ENCODE measurements around the gene RYR1. TPM values are rescaled to one million over a fixed set of nuclear protein-coding genes. Genes with fewer than 3 reads are reported as not detected.

Gene RYR1
- total RNA-seq, 1 donor from 2014 or later, result 0.65 TPM

- H3K4me1 Mint-ChIP-seq (ENCODE audit: low read depth), result no peaks in the 10 kb centered on the region
- TF ChIP-seq CTCF (IDR thresholded peaks at IDR 0.05; ENCODE audit: unreplicated experiment), result no peak
- no peak overlapping the region for H3K4me3 Mint-ChIP-seq (ENCODE audit: low read depth)
- peaks cover 10% of the 10 kb centered on the region for H3K27me3 Mint-ChIP-seq
- H3K9me3 Mint-ChIP-seq (ENCODE audit: low read depth), result no peaks in the 10 kb centered on the region
- H3K27ac Mint-ChIP-seq, result no peak overlapping the region
- DNase-seq (ENCODE audit: low spot score, unreplicated experiment), result no peak
- no peaks in the 10 kb centered on the region for H3K36me3 Mint-ChIP-seq (ENCODE audit: insufficient read depth)
Measured at GRCh38 chr19:38497907-38498306, 64.4 kb downstream of the RYR1 start.

- DNase-seq (ENCODE audit: low spot score, unreplicated experiment), result no peak
- TF ChIP-seq CTCF (IDR thresholded peaks at IDR 0.05; ENCODE audit: unreplicated experiment), result no peak
- Mint-ChIP-seq H3K36me3 (ENCODE audit: insufficient read depth) (no peaks in the 10 kb centered on the region), H3K9me3 (ENCODE audit: low read depth) (no peaks in the 10 kb centered on the region), H3K27me3 (peaks cover 15% of the 10 kb centered on the region), H3K4me3 (ENCODE audit: low read depth) (no peak overlapping the region), H3K4me1 (ENCODE audit: low read depth) (no peaks in the 10 kb centered on the region), H3K27ac (no peak overlapping the region)
Measured at GRCh38 chr19:38499532-38499931, 66.0 kb downstream of the RYR1 start.

- Mint-ChIP-seq H3K4me1 (ENCODE audit: low read depth) (no peaks in the 10 kb centered on the region), H3K36me3 (ENCODE audit: insufficient read depth) (no peaks in the 10 kb centered on the region), H3K9me3 (ENCODE audit: low read depth) (no peaks in the 10 kb centered on the region), H3K27me3 (peaks cover 18% of the 10 kb centered on the region), H3K27ac (no peak overlapping the region), H3K4me3 (ENCODE audit: low read depth) (no peak overlapping the region)
- no peak for DNase-seq (ENCODE audit: low spot score, unreplicated experiment)
- TF ChIP-seq CTCF (IDR thresholded peaks at IDR 0.05; ENCODE audit: unreplicated experiment), result no peak
Measured at GRCh38 chr19:38500450-38500849, 67.0 kb downstream of the RYR1 start.

DNA sequence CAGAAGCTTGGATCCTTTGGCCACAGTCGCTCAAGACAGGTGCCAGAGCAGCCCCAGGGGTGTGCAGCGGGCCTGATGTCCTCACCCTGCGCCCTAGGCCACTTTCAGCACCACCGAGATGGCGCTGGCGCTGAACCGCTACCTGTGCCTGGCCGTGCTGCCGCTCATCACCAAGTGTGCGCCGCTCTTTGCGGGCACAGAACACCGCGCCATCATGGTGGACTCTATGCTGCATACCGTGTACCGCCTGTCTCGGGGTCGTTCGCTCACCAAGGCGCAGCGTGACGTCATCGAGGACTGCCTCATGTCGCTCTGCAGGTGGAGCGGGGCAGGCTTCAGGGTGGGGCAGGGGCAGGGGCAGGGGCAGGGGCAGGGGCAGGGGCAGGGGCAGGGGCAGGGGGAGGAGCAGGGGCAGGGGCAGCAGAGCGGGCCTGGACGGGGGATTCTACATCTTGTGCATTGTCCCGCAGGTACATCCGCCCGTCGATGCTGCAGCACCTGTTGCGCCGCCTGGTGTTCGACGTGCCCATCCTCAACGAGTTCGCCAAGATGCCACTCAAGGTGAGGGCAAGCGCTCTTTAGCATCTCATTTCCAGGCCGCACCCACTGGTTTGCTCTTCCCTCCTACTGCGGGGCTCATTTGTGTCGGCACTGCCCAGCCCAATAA, 69.1 kb downstream of the RYR1 start:
- Mint-ChIP-seq H3K4me3 (ENCODE audit: low read depth) (no peak overlapping the region), H3K27ac (no peak overlapping the region), H3K9me3 (ENCODE audit: low read depth) (no peaks in the 10 kb centered on the region), H3K36me3 (ENCODE audit: insufficient read depth) (no peaks in the 10 kb centered on the region), H3K27me3 (peaks cover 20% of the 10 kb centered on the region), H3K4me1 (ENCODE audit: low read depth) (no peaks in the 10 kb centered on the region)
- no peak for DNase-seq (ENCODE audit: low spot score, unreplicated experiment)
- no peak for TF ChIP-seq CTCF (IDR thresholded peaks at IDR 0.05; ENCODE audit: unreplicated experiment)

- Mint-ChIP-seq H3K27me3 (peaks cover 20% of the 10 kb centered on the region), H3K27ac (no peak overlapping the region), H3K4me3 (ENCODE audit: low read depth) (no peak overlapping the region), H3K4me1 (ENCODE audit: low read depth) (no peaks in the 10 kb centered on the region), H3K36me3 (ENCODE audit: insufficient read depth) (no peaks in the 10 kb centered on the region), H3K9me3 (ENCODE audit: low read depth) (no peaks in the 10 kb centered on the region)
- no peak for TF ChIP-seq CTCF (IDR thresholded peaks at IDR 0.05; ENCODE audit: unreplicated experiment)
- DNase-seq (ENCODE audit: low spot score, unreplicated experiment), result no peak
Measured at GRCh38 chr19:38503077-38503410, 69.6 kb downstream of the RYR1 start.

All from progenitor cell of endocrine pancreas (in vitro differentiated cells).